Measurements from ENCODE around the gene ACSL1.
"Not testable (repeated sequence)": the region's sequence is repeated elsewhere in the genome, so short reads cannot be mapped to it uniquely, and the experiment has no call there.

GRCh38 chr4:184779160-184779559 lies 46.6 kb downstream of the ACSL1 start:
- TF ChIP-seq CTCF (IDR thresholded peaks at IDR 0.05; ENCODE audit: poor library complexity); EZH2 (IDR thresholded peaks at IDR 0.05; ENCODE audit: borderline replicate concordance); EZH2phosphoT487 (IDR thresholded peaks at IDR 0.05; ENCODE audit: low read depth, severe bottlenecking, unreplicated experiment): not testable (repeated sequence)

All from hepatocyte (in vitro differentiated cells).